HG03135 (cell line): ENCODE measurements around the gene USHBP1.

Experiments used
- ATAC-seq: cut with Tn5 transposase; IDR thresholded peaks from one replicate; pipeline ENCODE4 v1.9.1; 2021; ENCODE audit warnings: mild to moderate bottlenecking, moderate library complexity; ENCODE audit not compliant: unreplicated experiment

Gene USHBP1

GRCh38 chr19:17214508-17215126 lies 49.9 kb downstream of the USHBP1 start:
- no peak for ATAC-seq

GRCh38 chr19:17213334-17213733 lies 51.2 kb downstream of the USHBP1 start:
- no peak for ATAC-seq

- ATAC-seq: no peak
These were observed 52.7 kb downstream of the USHBP1 start for GRCh38 chr19:17211547-17212446.

GRCh38 chr19:17210296-17210695 lies 54.2 kb downstream of the USHBP1 start:
- ATAC-seq: no peak

GRCh38 chr19:17209126-17210036 lies 55.2 kb downstream of the USHBP1 start:
- no peak for ATAC-seq

GRCh38 chr19:17206736-17207581 lies 57.6 kb downstream of the USHBP1 start:
- ATAC-seq: no peak

- ATAC-seq: no peak
These were observed 59.1 kb downstream of the USHBP1 start for GRCh38 chr19:17205237-17206140.

- ATAC-seq: no peak
These were observed 61.8 kb downstream of the USHBP1 start for GRCh38 chr19:17202713-17203112.

GRCh38 chr19:17202249-17202648 lies 62.3 kb downstream of the USHBP1 start:
- ATAC-seq: no peak

- ATAC-seq: no peak
These were observed 64.0 kb downstream of the USHBP1 start for GRCh38 chr19:17200408-17201079.
